HG02623 (cell line): ENCODE results near the gene GLE1.
"Not testable (repeated sequence)": the region's sequence is repeated elsewhere in the genome, so short reads cannot be mapped to it uniquely, and the experiment has no call there.

Experiments
- ATAC-seq: cut with Tn5 transposase; IDR thresholded peaks from one replicate; pipeline ENCODE4 v1.9.1; 2021; ENCODE audit warnings: moderate library complexity; ENCODE audit not compliant: unreplicated experiment

The GLE1 gene

GRCh38 chr9:128495296-128495695 is 9.2 kb upstream of the GLE1 start:
- ATAC-seq: no peak

GRCh38 chr9:128495804-128496417 is 8.6 kb upstream of the GLE1 start:
- ATAC-seq: no peak

GRCh38 chr9:128497824-128498610 is 6.5 kb upstream of the GLE1 start:
- ATAC-seq: no peak

- ATAC-seq: no peak
Measured at GRCh38 chr9:128498911-128499310, 5.6 kb upstream of the GLE1 start.

- ATAC-seq: no peak
Measured at GRCh38 chr9:128499920-128500319, 4.6 kb upstream of the GLE1 start.

- ATAC-seq: not testable (repeated sequence)
Measured at GRCh38 chr9:128503415-128503825, 1.1 kb upstream of the GLE1 start.

- ATAC-seq: no peak
Measured at GRCh38 chr9:128503870-128504269, 649 bp upstream of the GLE1 start.

- no peak for ATAC-seq
Measured at GRCh38 chr9:128505414-128505765, 871 bp downstream of the GLE1 start.

- ATAC-seq: not testable (repeated sequence)
Measured at GRCh38 chr9:128505906-128506305, 1.4 kb downstream of the GLE1 start.

- no peak for ATAC-seq
Measured at GRCh38 chr9:128512820-128513219, 8.3 kb downstream of the GLE1 start.

- ATAC-seq: no peak
Measured at GRCh38 chr9:128521956-128522355, 17.4 kb downstream of the GLE1 start.

GRCh38 chr9:128523199-128523925 is 18.8 kb downstream of the GLE1 start:
- no peak for ATAC-seq

- no peak for ATAC-seq
Measured at GRCh38 chr9:128526720-128527119, 22.2 kb downstream of the GLE1 start.

- no peak for ATAC-seq
Measured at GRCh38 chr9:128528445-128529160, 24.1 kb downstream of the GLE1 start.

GRCh38 chr9:128529191-128529590 is 24.7 kb downstream of the GLE1 start:
- ATAC-seq: no peak

- no peak for ATAC-seq
Measured at GRCh38 chr9:128532581-128532980, 28.1 kb downstream of the GLE1 start.

- ATAC-seq: no peak
Measured at GRCh38 chr9:128540634-128541360, 36.3 kb downstream of the GLE1 start.

GRCh38 chr9:128546504-128546903 is 42.0 kb downstream of the GLE1 start:
- ATAC-seq: no peak

- no peak for ATAC-seq
Measured at GRCh38 chr9:128548876-128549275, 44.4 kb downstream of the GLE1 start.

GRCh38 chr9:128550226-128550625 is 45.7 kb downstream of the GLE1 start:
- ATAC-seq: no peak
